22Rv1 (cell line): Measurements from ENCODE around the gene ITPR1.

Experiments used
- CTCF ChIP-seq: fragments of 450-650 bp; IDR thresholded peaks from 2 replicates; pipeline ENCODE4 v1.5.1; 2017; ENCODE audit warnings: mild to moderate bottlenecking
- ZFX ChIP-seq: fragments of 450-650 bp; IDR thresholded peaks from 2 replicates; pipeline ENCODE4 v1.6.1; 2017; ENCODE audit warnings: antibody characterized with exemption, borderline replicate concordance

GRCh38 chr3:4834403-4834866 lies 341.3 kb downstream of the ITPR1 start:
- TF ChIP-seq CTCF (no peak), ZFX (no peak)
